H1 (cell line): ENCODE results near the gene POLRMT. TPM values are rescaled to one million over a fixed set of nuclear protein-coding genes. Genes with fewer than 3 reads are reported as not detected.

Experiments
- CTCF ChIA-PET: fragments of 300-600 bp; sonication (Branson Sonifier 250); formaldehyde crosslinking; loops from one replicate; lab custom pipeline; 2021; ENCODE audit not compliant: partially characterized antibody; lab: Charles Lee
- POLR2A ChIA-PET: fragments of 300-600 bp; sonication (Branson Sonifier 250); formaldehyde crosslinking; loops from one replicate; lab custom pipeline; 2021; ENCODE audit warnings: inconsistent platforms; ENCODE audit not compliant: partially characterized antibody; lab: Charles Lee
- DNase-seq, 2 experiments: peaks; one replicate each; pipeline versions ENCODE4 v3.0.0 to v3.0.0-alpha.2; 2010 to 2022; ENCODE audit warnings: low spot score in 2 of 2, low read depth in 1 of 2, mixed read lengths in 1 of 2
- FAIRE-seq: peaks from 2 replicates; lab custom pipeline; 2011; peaks lifted over from hg19 to GRCh38; lab: Jason Lieb, UNC
- H2AFZ ChIP-seq: 2 replicates; pipeline ENCODE4 v1.8.1; 2012; ENCODE audit warnings: low read length, inconsistent platforms
- H2AK5ac ChIP-seq: 2 replicates; pipeline ENCODE4 v1.6.1; 2013; ENCODE audit warnings: low read depth, low read length
- H2BK120ac ChIP-seq: replicated peaks from 2 replicates; pipeline ENCODE3; 2013; ENCODE audit warnings: low read depth, low read length, inconsistent platforms
- H2BK12ac ChIP-seq: 2 replicates; pipeline ENCODE4 v1.6.1; 2013; ENCODE audit warnings: low read depth, low read length
- H2BK15ac ChIP-seq: 2 replicates; pipeline ENCODE4 v1.6.1; 2013; ENCODE audit warnings: low read length
- H2BK20ac ChIP-seq: 2 replicates; pipeline ENCODE4 v1.6.1; 2013; ENCODE audit warnings: low read length
- H2BK5ac ChIP-seq: 2 replicates; pipeline ENCODE4 v1.6.1; 2013; ENCODE audit warnings: low read depth, low read length
- H3K14ac ChIP-seq: 2 replicates; pipeline ENCODE4 v1.6.1; 2013; ENCODE audit warnings: inconsistent platforms; ENCODE audit not compliant: insufficient read length
- H3K18ac ChIP-seq: 2 replicates; pipeline ENCODE4 v1.6.1; 2013; ENCODE audit warnings: low read length; ENCODE audit errors: extremely low read depth
- H3K23ac ChIP-seq: 2 replicates; pipeline ENCODE4 v1.6.1; 2013; ENCODE audit warnings: inconsistent platforms; ENCODE audit not compliant: insufficient read length
- H3K23me2 ChIP-seq: 2 replicates; pipeline ENCODE4 v1.6.1; 2013; ENCODE audit warnings: low read depth, low read length
- H3K27ac ChIP-seq: 2 replicates; pipeline ENCODE4 v1.6.1; 2011; ENCODE audit warnings: low read depth, low read length, inconsistent platforms
- H3K27me3 ChIP-seq, 4 experiments: replicated peaks in 1 of 4; 1 replicate in 1 of 4; 2 replicates in 3 of 4; pipeline versions ENCODE4 v1.6.1 to v1.8.1; 2011 to 2013; ENCODE audit warnings: low read length in 3 of 4, mild to moderate bottlenecking in 3 of 4, inconsistent platforms in 2 of 4, mixed read lengths in 2 of 4, moderate library complexity in 1 of 4; ENCODE audit not compliant: control insufficient read depth in 3 of 4, insufficient read depth in 3 of 4; ENCODE audit errors: extremely low read depth in 1 of 4
- H3K36me3 ChIP-seq, 4 experiments: 2 replicates each; pipeline versions ENCODE4 v1.6.1 to v1.8.1; 2011 to 2013; ENCODE audit warnings: mild to moderate bottlenecking in 4 of 4, low read length in 3 of 4, moderate library complexity in 2 of 4, control low read depth in 1 of 4, inconsistent platforms in 1 of 4; ENCODE audit not compliant: insufficient read depth in 4 of 4, control insufficient read depth in 2 of 4
- H3K4ac ChIP-seq: replicated peaks from 2 replicates; pipeline ENCODE3; 2013; ENCODE audit warnings: low read length, low read depth, mixed read lengths, inconsistent platforms; ENCODE audit not compliant: insufficient read length
- H3K4me1 ChIP-seq, 4 experiments: replicated peaks in 1 of 4; 1 replicate in 1 of 4; 2 replicates in 3 of 4; pipeline versions ENCODE4 v1.6.1 to v1.8.1; 2011 to 2013; ENCODE audit warnings: low read length in 3 of 4, inconsistent platforms in 2 of 4, mixed read lengths in 1 of 4; ENCODE audit not compliant: insufficient read depth in 4 of 4, control insufficient read depth in 3 of 4
- H3K4me2 ChIP-seq, 2 experiments: 2 replicates each; pipeline versions ENCODE4 v1.6.1 to v1.8.1; 2011 to 2013; ENCODE audit warnings: low read depth in 2 of 2, low read length in 2 of 2, control low read depth in 1 of 2, inconsistent platforms in 1 of 2, mild to moderate bottlenecking in 1 of 2; ENCODE audit not compliant: insufficient read depth in 1 of 2
- H3K4me3 ChIP-seq, 4 experiments: fragments of 200-600, 300-600 bp in 1 of 4; sonication (generic), shearing (Covaris generic), sonication (Bioruptor Twin) in 1 of 4; 2 replicates each; pipeline versions ENCODE4 v1.5.1 to v1.8.1; 2011 to 2016; ENCODE audit warnings: low read length in 4 of 4, low read depth in 3 of 4, control low read depth in 2 of 4, inconsistent platforms in 2 of 4, mild to moderate bottlenecking in 2 of 4, mixed read lengths in 1 of 4, moderate library complexity in 1 of 4; ENCODE audit not compliant: insufficient read depth in 2 of 4; ENCODE audit errors: extremely low read depth in 1 of 4
- H3K56ac ChIP-seq: replicated peaks from 2 replicates; pipeline ENCODE3; 2013; ENCODE audit warnings: low read depth, mild to moderate bottlenecking, mixed read lengths, low read length, inconsistent platforms; ENCODE audit not compliant: insufficient read length
- H3K79me1 ChIP-seq: 2 replicates; pipeline ENCODE4 v1.6.1; 2013; ENCODE audit warnings: low read depth, low read length, control low read depth
- H3K79me2 ChIP-seq, 2 experiments: 2 replicates each; pipeline versions ENCODE4 v1.6.1 to v1.8.1; 2012 to 2013; ENCODE audit warnings: low read length in 2 of 2, mild to moderate bottlenecking in 2 of 2, inconsistent platforms in 1 of 2; ENCODE audit not compliant: insufficient read depth in 2 of 2, control insufficient read depth in 1 of 2
- H3K9ac ChIP-seq, 4 experiments: replicated peaks in 1 of 4; 1 replicate in 1 of 4; 2 replicates in 3 of 4; pipeline versions ENCODE4 v1.6.1 to v1.8.1; 2011 to 2013; ENCODE audit warnings: low read depth in 3 of 4, low read length in 3 of 4, control low read depth in 2 of 4, mild to moderate bottlenecking in 2 of 4, moderate library complexity in 2 of 4, inconsistent platforms in 1 of 4; ENCODE audit errors: extremely low read depth in 1 of 4
- H3K9me3 ChIP-seq, 2 experiments: 2 replicates each; pipeline versions ENCODE4 v1.6.1 to v1.8.1; 2012 to 2013; ENCODE audit warnings: mild to moderate bottlenecking in 2 of 2, moderate library complexity in 2 of 2, control low read depth in 1 of 2, inconsistent platforms in 1 of 2, low read depth in 1 of 2, low read length in 1 of 2, mixed read lengths in 1 of 2; ENCODE audit not compliant: insufficient read depth in 2 of 2
- H4K20me1 ChIP-seq, 2 experiments: replicated peaks in 1 of 2; 2 replicates each; pipeline versions ENCODE3 to v1.8.1; 2011 to 2013; ENCODE audit warnings: inconsistent platforms in 2 of 2, low read length in 2 of 2, mild to moderate bottlenecking in 1 of 2; ENCODE audit not compliant: insufficient read depth in 2 of 2, control insufficient read depth in 1 of 2
- H4K5ac ChIP-seq: 2 replicates; pipeline ENCODE4 v1.6.1; 2013; ENCODE audit warnings: low read length, low read depth, mixed read lengths, inconsistent platforms; ENCODE audit not compliant: insufficient read length
- H4K8ac ChIP-seq: 2 replicates; pipeline ENCODE4 v1.8.0; 2013; ENCODE audit warnings: mild to moderate bottlenecking, moderate library complexity, low read length, inconsistent platforms; ENCODE audit not compliant: insufficient read depth; ENCODE audit errors: extremely low read depth
- H4K91ac ChIP-seq: replicated peaks from 2 replicates; pipeline ENCODE3; 2013; ENCODE audit warnings: low read length, mixed read lengths, inconsistent platforms; ENCODE audit not compliant: insufficient read length
- BACH1 ChIP-seq: IDR thresholded peaks from 2 replicates; pipeline ENCODE4 v1.6.1; 2012; ENCODE audit warnings: low read length, improper control_type of control experiment
- BCL11A ChIP-seq, 2 experiments: IDR thresholded peaks; one replicate each; pipeline ENCODE4 v1.6.1; 2011; ENCODE audit warnings: low read depth in 2 of 2, low read length in 2 of 2, mild to moderate bottlenecking in 2 of 2
- CBX8 ChIP-seq: fragments of 300-800, 300-1000 bp; sonication (generic); IDR thresholded peaks from 2 replicates; pipeline ENCODE4 v1.7.1; 2016; ENCODE audit warnings: low read depth, low read length, borderline replicate concordance
- CEBPB ChIP-seq: IDR thresholded peaks from 2 replicates; pipeline ENCODE4 v1.6.1; 2012; ENCODE audit warnings: low read depth, low read length
- EP300 ChIP-seq, 2 experiments: IDR thresholded peaks; 1 replicate in 1 of 2; 2 replicates in 1 of 2; pipeline ENCODE4 v1.6.1; 2011 to 2012; ENCODE audit warnings: low read depth in 2 of 2, low read length in 2 of 2, mild to moderate bottlenecking in 2 of 2, borderline replicate concordance in 1 of 2, inconsistent platforms in 1 of 2, moderate library complexity in 1 of 2
- EZH2 ChIP-seq: fragments of 200-600 bp; sonication (generic); IDR thresholded peaks from 2 replicates; pipeline ENCODE4 v1.7.1; 2012; ENCODE audit warnings: low read depth, mild to moderate bottlenecking, moderate library complexity, low read length, inconsistent platforms; ENCODE audit not compliant: severe bottlenecking
- FOSL1 ChIP-seq: IDR thresholded peaks from 2 replicates; pipeline ENCODE4 v1.6.1; 2011; ENCODE audit warnings: mild to moderate bottlenecking, low read depth, low read length, moderate library complexity; ENCODE audit not compliant: insufficient read depth
- HDAC2 ChIP-seq, 2 experiments: fragments of 300-600 bp in 1 of 2; sonication (generic) in 1 of 2; IDR thresholded peaks; 2 replicates each; pipeline ENCODE4 v1.6.1; 2011 to 2012; ENCODE audit warnings: low read depth in 2 of 2, low read length in 2 of 2, mild to moderate bottlenecking in 2 of 2, moderate library complexity in 2 of 2, borderline replicate concordance in 1 of 2, inconsistent platforms in 1 of 2
- POU5F1 ChIP-seq: IDR thresholded peaks from 2 replicates; pipeline ENCODE4 v1.6.1; 2011; ENCODE audit warnings: low read depth, mild to moderate bottlenecking, low read length, moderate library complexity
- RFX5 ChIP-seq: IDR thresholded peaks from 2 replicates; pipeline ENCODE4 v1.6.1; 2011; ENCODE audit warnings: low read depth, low read length, improper control_type of control experiment, borderline replicate concordance
- SIRT6 ChIP-seq: IDR thresholded peaks from one replicate; pipeline ENCODE4 v1.7.1; 2012; ENCODE audit warnings: low read length, inconsistent platforms
- SP1 ChIP-seq: IDR thresholded peaks from 2 replicates; pipeline ENCODE4 v1.6.1; 2011; ENCODE audit warnings: low read depth, low read length
- YY1 ChIP-seq: IDR thresholded peaks from 2 replicates; pipeline ENCODE4 v1.6.1; 2011; ENCODE audit warnings: low read depth, mild to moderate bottlenecking, low read length
- WGBS, 2 experiments: shearing (Covaris generic) in 1 of 2; methylation state at CpG; one replicate each; pipeline versions ENCODE4 v1.1.6 to v1.1.7; 2013 to 2015; ENCODE audit warnings: low lambda C conversion rate in 2 of 2, mixed read lengths in 2 of 2, inconsistent platforms in 1 of 2, low coverage in 1 of 2, missing lambda C conversion rate in 1 of 2; ENCODE audit not compliant: insufficient replicate concordance in 2 of 2, insufficient coverage in 1 of 2, insufficient read length in 1 of 2; ENCODE audit errors: extremely low coverage in 1 of 2, missing lambda C conversion rate in 1 of 2; 5-methylcytosine and 5-hydroxymethylcytosine counted together
- polyA plus RNA-seq, 7 experiments: library from polyadenylated mRNA; depleted of rRNA in 3 of 7; stranded (reverse) in 5 of 7; unstranded in 2 of 7; fragments of >200 nt in 5 of 7; fragments of 200-250 nt in 2 of 7; gene quantifications; 1 replicate in 5 of 7; 2 replicates in 1 of 7; 4 replicates in 1 of 7; pipeline versions ENCODE4 v1.2.1 to v1.2.3, GENCODE V29; 2011 to 2013; ENCODE audit warnings: missing spikeins in 2 of 7, mixed read lengths in 2 of 7
- total RNA-seq: library from RNA; stranded (reverse); fragmentation: NEBNext Ultra II Directional; extraction: Animal tissue kit (Norgen Biotek cat#: 25700); gene quantifications from 2 replicates; pipeline ENCODE4 v1.2.1, GENCODE V29; 2021
- TF ChIP-seq, protein P1 (sequence below): IDR thresholded peaks from 2 replicates; pipeline ENCODE4 v1.6.1; 2012; ENCODE audit warnings: inconsistent platforms

Gene POLRMT
- total and polyA plus RNA-seq, 2 of the 8 experiments (the other 6 are each of a cell fraction or from before 2014, with no cell fraction given), result 93.0 to 111 TPM

GRCh38 chr19:643736-644135, 10.4 kb upstream of the POLRMT start:
- Histone ChIP-seq H3K79me1 (no peaks in the 10 kb centered on the region; the same call in 1 of the 2 replicates), H3K4me1 (peaks cover 0 to 4% (median under 1%) of the 10 kb centered on the region in 4 experiments; a peak in 2 of 7 replicates), H4K5ac (no peak overlapping the region), H3K14ac (no peak overlapping the region), H3K27ac (no peak overlapping the region), H2BK12ac (no peak overlapping the region), H3K27me3 (peaks cover 0 to 7% (median 5%) of the 10 kb centered on the region in 4 experiments; a peak in 5 of 7 replicates), H3K79me2 (no peaks in the 10 kb centered on the region), H2BK20ac (no peak overlapping the region), H4K8ac (peak overlapping the region; percentile 85; the same call in 1 of the 2 replicates), H3K23me2 (peaks cover 5% of the 10 kb centered on the region; the same call in 1 of the 2 replicates), H2BK5ac (no peak overlapping the region), H3K4ac (no peak overlapping the region), H2AK5ac (no peak overlapping the region), H3K4me3 (no peak overlapping the region), H2AFZ (no peak overlapping the region), H3K9me3 (no peaks in the 10 kb centered on the region), H4K91ac (no peak overlapping the region), H2BK120ac (no peak overlapping the region), H2BK15ac (no peak overlapping the region), H3K56ac (no peak overlapping the region), H3K36me3 (peaks cover 0 to 35% (median 15%) of the 10 kb centered on the region in 4 experiments; a peak in 6 of 8 replicates), H3K18ac (no peak overlapping the region), H3K4me2 (no peak overlapping the region), H3K9ac (no peak overlapping the region; a peak in 1 of 7 replicates), H4K20me1 (peaks cover 5 to 10% of the 10 kb centered on the region in 2 experiments), H3K23ac (no peak overlapping the region)
- DNase-seq (no peak), FAIRE-seq (no peak)
- ChIA-PET POLR2A (interaction anchor here (1.0 to 1.4 kb wide), 2 partner anchors 12 to 20 kb away, joined by 3 to 4 read pairs; no protein-coding TSS in a partner anchor), CTCF (no interaction called here)
- WGBS, 2 experiments, result 90% methylated on average over 2 of the region's 24 CpGs; no CpG with 5 or more reads in 1 of the 2 experiments
- TF ChIP-seq SIRT6 (no peak), HDAC2 (IDR thresholded peaks at IDR 0.05; ENCODE audit: borderline replicate concordance in 1 of 2, low read depth in 2 of 2, low read length in 2 of 2) (no peak), RFX5 (no peak), POU5F1 (no peak), EP300 (IDR thresholded peaks at IDR 0.05; ENCODE audit: borderline replicate concordance in 1 of 2, low read depth in 2 of 2, low read length in 2 of 2) (no peak), YY1 (no peak), CEBPB (no peak), EZH2 (no peak), BCL11A (IDR thresholded peaks at IDR 0.05; ENCODE audit: low read depth in 2 of 2, low read length in 2 of 2) (no peak), CBX8 (no peak), BACH1 (no peak), FOSL1 (no peak), SP1 (no peak)
- TF ChIP-seq, protein P1, sequence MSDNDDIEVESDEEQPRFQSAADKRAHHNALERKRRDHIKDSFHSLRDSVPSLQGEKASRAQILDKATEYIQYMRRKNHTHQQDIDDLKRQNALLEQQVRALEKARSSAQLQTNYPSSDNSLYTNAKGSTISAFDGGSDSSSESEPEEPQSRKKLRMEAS, result no peak
